Stomach (tissue), 4 donors: Measurements from ENCODE around the gene WDR45B.

ENCODE experiments used
- EP300 ChIP-seq: sonication (generic); formaldehyde crosslinking; IDR thresholded peaks from one replicate; pipeline ENCODE4 v1.6.1; 2017; ENCODE audit warnings: antibody characterized with exemption
- POLR2A ChIP-seq, 4 donors: fragments of 450-650 bp; IDR thresholded peaks; one replicate each; pipeline ENCODE4 v1.6.1; 2016; ENCODE audit warnings: antibody characterized with exemption in 4 of 4, control low read depth in 2 of 4, mild to moderate bottlenecking in 1 of 4, moderate library complexity in 1 of 4
- POLR2AphosphoS5 ChIP-seq, 3 donors: sonication (generic); formaldehyde crosslinking; IDR thresholded peaks; one replicate each; pipeline ENCODE4 v1.6.1; 2016; ENCODE audit warnings: antibody characterized with exemption in 3 of 3
- TF ChIP-seq, protein P1 (sequence below), 7 experiments: fragments of 450-650 bp in 4 of 7; fragments of 200-600 bp in 3 of 7; sonication (generic) in 3 of 7; IDR thresholded peaks; one replicate each; pipeline ENCODE4 v1.5.1; 2016 to 2019; ENCODE audit warnings: antibody characterized with exemption in 7 of 7, control low read depth in 2 of 7, mild to moderate bottlenecking in 1 of 7

DNA sequence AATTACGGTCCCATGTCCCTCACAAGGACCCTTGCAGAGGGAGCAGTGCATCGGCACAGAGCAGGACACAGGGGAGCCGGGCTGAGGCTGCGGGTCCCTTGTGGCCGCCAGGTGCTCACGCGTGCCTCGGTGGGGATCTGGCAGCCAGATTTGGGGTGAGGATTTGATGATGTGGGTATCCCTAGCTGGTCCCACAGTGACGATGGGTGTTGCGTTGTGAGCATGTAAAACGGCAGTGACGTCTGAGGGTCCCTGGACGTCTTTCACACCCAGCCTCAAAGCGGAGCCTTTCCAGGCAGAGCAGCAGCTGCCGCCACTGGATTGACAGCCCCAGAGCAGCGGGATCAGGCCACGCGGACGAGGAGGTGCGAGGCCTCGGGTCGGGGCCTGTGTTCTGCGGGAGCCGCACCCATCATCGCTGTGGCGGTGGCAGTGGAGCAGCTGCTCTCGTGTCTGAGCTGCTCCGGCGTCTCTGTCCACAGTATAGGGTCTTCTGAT is 54.6 kb downstream of the WDR45B start:
- TF ChIP-seq, protein P1, sequence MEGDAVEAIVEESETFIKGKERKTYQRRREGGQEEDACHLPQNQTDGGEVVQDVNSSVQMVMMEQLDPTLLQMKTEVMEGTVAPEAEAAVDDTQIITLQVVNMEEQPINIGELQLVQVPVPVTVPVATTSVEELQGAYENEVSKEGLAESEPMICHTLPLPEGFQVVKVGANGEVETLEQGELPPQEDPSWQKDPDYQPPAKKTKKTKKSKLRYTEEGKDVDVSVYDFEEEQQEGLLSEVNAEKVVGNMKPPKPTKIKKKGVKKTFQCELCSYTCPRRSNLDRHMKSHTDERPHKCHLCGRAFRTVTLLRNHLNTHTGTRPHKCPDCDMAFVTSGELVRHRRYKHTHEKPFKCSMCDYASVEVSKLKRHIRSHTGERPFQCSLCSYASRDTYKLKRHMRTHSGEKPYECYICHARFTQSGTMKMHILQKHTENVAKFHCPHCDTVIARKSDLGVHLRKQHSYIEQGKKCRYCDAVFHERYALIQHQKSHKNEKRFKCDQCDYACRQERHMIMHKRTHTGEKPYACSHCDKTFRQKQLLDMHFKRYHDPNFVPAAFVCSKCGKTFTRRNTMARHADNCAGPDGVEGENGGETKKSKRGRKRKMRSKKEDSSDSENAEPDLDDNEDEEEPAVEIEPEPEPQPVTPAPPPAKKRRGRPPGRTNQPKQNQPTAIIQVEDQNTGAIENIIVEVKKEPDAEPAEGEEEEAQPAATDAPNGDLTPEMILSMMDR (IDR thresholded peaks at IDR 0.05) = no peak
- TF ChIP-seq POLR2A (IDR thresholded peaks at IDR 0.05) = no peak
- TF ChIP-seq EP300 = no peak
- peak in 1 of 3 donors; percentile 1 for TF ChIP-seq POLR2AphosphoS5 (IDR thresholded peaks at IDR 0.05)
